HG02610 (cell line): ENCODE data around the gene CDK5R1.
"Not testable (repeated sequence)": the region's sequence is repeated elsewhere in the genome, so short reads cannot be mapped to it uniquely, and the experiment has no call there.

Experiments
- ATAC-seq: cut with Tn5 transposase; IDR thresholded peaks from one replicate; pipeline ENCODE4 v1.9.1; 2021; ENCODE audit warnings: mild to moderate bottlenecking, moderate library complexity; ENCODE audit not compliant: unreplicated experiment

The CDK5R1 gene

GRCh38 chr17:32486701-32487472 lies at the start of gene CDK5R1:
Gene CDK5R1, plus strand, starts transcription at chr17:32486993. Its CDS starts 628 bp downstream, at chr17:32487621.
- peak; percentile 48 for ATAC-seq

- ATAC-seq, result no peak
Measured at GRCh38 chr17:32440722-32441121, 46.1 kb upstream of the CDK5R1 start.

- no peak for ATAC-seq
Measured at GRCh38 chr17:32441886-32442285, 44.9 kb upstream of the CDK5R1 start.

GRCh38 chr17:32443827-32444300 lies 42.9 kb upstream of the CDK5R1 start:
- ATAC-seq, result no peak

GRCh38 chr17:32444301-32445073 lies 42.3 kb upstream of the CDK5R1 start, which contains the start of gene PSMD11:
Gene PSMD11, plus strand, starts transcription at chr17:32444510. Its CDS starts 14 bp downstream, at chr17:32444524.
- peak; percentile 91 for ATAC-seq

GRCh38 chr17:32445074-32445415 lies 41.7 kb upstream of the CDK5R1 start:
- ATAC-seq, result peak; percentile 29

DNA sequence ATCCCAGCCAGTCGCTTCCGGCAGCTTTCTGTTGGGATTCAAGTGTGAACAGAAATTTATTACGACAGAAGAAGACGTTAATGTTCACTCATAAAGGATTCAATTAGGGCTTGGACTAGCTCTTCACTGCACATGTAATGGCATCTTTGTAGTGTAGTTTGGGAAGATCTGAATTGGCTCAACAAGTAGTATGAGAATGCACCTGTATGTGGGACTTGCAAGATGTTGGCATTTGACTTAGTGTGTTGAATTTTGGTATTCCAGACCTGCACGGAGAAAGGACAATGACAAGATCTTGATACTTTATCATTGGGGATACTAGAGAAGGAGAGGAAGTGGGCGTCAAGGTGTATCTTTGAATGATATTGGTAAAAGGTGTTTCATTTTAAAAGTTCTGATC lies 41.3 kb upstream of the CDK5R1 start:
- ATAC-seq, result no peak

DNA sequence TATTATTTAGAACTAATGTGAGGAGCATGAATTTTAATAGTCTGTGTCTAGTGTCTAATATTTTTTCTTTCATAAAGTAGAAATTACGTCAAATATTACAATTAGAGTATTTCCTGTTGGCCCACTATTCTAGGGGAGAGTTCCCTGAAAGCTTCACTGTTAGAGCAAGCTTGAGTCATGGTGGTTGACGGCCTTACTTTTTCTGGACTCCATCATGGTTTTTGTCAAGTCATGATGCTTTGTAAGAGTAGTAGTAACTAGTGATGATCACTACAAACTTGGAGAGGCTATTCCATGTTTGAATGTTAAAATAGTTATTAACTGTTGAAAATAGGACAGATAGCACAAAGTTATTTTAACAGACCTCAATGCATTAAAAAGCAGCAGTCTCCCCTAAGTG lies 40.8 kb upstream of the CDK5R1 start:
- no peak for ATAC-seq

DNA sequence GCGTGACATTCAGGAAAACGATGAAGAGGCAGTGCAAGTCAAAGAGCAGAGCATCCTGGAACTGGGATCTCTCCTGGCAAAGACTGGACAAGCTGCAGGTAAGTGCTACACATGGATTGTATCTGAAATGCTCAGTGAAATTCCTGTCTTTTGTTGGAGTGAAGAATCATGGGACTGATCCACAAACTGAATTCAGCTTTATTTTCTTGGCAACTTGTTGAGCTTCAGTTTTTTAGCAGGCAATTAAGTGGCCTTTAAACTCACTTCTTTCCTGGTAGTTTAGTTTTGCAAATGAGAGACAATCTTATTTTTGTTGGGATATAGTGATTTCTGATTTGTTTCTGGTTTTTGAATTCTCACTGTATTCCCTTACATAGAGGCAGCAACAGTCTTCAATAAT lies 39.8 kb upstream of the CDK5R1 start:
- ATAC-seq, result no peak

GRCh38 chr17:32449963-32450362 lies 36.8 kb upstream of the CDK5R1 start:
- ATAC-seq, result no peak

DNA sequence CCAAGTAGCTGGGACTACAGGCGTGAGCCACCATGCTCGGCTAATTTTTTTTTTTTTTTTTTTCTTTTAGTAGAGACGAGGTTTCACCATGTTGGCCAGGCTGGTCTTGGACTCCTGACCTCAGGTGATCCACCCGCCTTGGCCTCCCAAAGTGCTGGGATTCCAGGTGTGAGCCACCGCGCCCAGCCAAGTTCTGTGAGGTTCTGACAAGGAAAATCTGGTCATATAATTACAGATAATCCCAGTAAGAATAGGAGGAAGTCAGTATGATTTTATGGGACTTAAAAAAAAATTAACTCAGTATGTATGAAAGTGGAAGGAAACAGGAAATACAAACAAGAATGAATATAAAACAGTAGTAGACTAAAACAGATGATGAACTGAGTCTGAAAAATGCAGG lies 36.4 kb upstream of the CDK5R1 start:
- ATAC-seq, result not testable (repeated sequence)

- ATAC-seq, result no peak
Measured at GRCh38 chr17:32451879-32452278, 34.9 kb upstream of the CDK5R1 start.

DNA sequence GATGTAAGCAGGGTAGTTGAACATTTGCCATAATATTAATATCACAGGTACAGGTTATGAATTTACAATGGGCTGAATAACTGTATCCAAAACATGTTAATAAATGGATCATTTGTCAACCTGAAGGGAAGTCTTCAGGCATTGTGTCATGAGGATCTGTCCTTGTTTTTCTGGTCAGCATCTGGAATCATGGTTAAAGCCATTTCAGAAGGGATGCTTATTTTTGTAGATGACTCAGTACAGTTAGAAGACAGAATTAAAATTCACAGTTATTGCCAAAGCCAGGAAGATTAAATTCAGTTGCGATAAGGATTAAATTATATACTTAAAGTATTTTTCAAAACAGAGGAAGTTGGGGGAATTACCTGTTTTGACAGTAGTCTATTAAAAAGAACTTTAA lies 34.5 kb upstream of the CDK5R1 start:
- no peak for ATAC-seq

GRCh38 chr17:32453370-32453769 lies 33.4 kb upstream of the CDK5R1 start:
- no peak for ATAC-seq

DNA sequence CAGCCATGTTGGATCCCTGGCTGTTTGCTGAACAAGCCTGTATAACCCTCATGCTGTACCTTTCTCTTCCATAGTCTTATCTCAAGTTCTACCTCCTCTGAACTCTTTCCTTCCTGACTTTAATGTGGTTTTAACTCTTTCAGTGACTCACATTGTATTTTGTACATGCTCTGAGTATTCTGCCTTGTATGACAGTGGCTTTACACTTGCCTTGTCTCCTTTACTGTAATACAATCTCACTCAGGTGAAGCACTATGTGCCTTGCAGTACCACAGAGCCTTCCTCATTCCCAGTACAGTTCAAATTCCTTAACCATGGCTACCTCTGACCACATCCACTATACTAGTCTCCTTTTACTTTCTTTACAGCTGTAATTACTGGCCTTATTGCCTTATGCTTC lies 28.4 kb upstream of the CDK5R1 start:
- ATAC-seq, result no peak

DNA sequence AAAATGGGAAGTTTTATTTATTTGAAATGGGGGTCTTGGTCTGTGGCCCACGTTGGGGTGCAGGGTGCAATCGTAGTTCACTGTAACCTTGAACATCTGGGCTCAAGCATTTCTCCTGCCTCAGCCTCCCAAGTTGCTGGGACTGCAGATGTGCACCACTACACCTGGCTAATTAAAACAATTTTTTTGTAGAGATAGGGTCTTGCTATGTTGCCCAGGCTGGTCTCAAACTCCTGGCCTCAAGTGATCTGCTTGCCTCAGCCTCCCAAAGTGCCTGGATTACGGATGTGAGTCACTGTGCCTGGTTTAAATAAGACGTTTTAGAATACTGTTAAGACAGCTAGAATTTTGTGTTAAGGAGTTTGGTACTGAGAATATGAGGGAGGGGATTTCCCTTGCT lies 26.7 kb upstream of the CDK5R1 start:
- ATAC-seq, result no peak

- no peak for ATAC-seq
Measured at GRCh38 chr17:32461498-32461852, 25.3 kb upstream of the CDK5R1 start.

DNA sequence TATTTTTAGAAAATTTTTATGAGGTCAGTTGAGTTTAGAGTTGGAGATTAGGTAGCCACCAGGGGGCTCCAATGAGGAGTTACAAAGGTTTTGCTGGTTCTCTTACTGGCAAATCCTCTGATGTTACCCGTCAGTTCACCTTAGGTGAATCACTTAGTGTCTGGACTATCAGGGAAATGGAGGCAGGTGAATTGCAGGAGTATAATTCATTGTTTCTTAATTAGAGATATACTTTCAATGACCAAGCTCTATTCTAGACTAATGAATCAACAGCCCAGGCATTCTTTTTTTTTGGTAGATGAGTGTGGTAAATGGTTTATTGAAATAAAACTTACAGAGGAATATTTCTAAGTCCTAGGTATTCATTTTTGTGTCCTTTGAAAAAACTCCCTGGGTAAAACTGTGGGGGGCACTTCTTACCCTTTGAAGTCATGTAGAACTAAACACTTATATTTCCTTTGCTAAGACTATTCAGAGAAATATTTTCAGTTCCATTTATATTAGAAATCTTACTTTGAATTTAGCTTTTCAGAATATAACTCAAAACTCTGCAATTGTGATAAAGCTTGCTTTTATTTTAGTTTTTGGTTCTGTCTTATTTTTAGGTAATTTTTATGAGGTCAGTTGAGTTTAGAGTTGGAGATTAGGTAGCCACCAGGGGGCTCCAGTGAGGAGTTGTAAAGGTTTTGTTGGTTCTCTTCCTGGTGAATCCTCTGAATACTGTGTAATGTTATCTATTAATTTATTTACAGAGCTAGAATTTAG lies 24.8 kb upstream of the CDK5R1 start:
- ATAC-seq, result no peak

DNA sequence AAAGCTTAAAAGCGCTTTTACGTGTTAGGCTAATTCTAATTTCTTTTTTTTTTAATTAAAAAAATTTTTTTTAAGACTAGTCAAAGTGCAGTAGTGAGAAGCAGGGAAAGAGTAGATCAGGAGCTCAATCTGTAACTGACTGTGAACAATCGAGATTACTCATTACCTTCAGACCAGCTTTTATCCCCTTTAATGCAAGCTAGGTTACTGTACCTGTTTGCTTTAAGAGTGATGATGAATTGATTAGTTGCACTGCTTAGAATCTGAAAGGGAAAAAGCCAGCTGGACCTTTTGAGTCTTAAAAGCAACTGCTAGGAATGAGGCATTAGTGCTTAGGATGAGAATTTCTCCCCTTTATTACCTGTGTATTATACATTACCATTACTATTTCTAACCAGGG lies 23.5 kb upstream of the CDK5R1 start:
- no peak for ATAC-seq

- ATAC-seq, result no peak
Measured at GRCh38 chr17:32464374-32464773, 22.4 kb upstream of the CDK5R1 start.

DNA sequence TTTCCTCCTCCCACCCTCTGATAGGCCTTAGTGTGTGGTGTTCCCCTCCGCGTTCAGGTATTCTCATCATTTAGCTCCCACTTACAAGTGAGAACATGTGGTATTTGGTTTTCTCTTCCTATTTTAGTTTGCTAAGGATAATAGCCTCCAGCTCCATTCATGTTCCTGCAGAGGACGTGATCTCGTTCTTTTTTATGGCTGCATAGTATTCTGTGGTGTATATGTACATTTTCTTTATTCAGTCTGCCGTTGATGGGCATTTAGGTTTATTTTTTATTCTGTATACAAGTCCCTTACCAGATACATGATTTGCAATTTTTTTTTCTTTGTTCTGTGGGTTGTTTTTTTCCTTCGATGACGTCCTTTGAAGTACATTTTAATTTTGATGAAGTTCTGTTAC lies 18.8 kb upstream of the CDK5R1 start:
- no peak for ATAC-seq
